Embryonic facial prominence (tissue), 1 donor: ENCODE data around the gene C1orf141.
"Not testable (repeated sequence)": the region's sequence is repeated elsewhere in the genome, so short reads cannot be mapped to it uniquely, and the experiment has no call there.

Source experiments
- DNase-seq: peaks from one replicate; pipeline ENCODE4 v3.0.0-alpha.2; 2016; ENCODE audit errors: extremely low spot score

The C1orf141 gene

GRCh38 chr1:67134695-67135094, at the start of gene C1orf141:
Gene C1orf141 (minus strand): TSS chr1:67134970. CDS start chr1:67127240, 7,730 bp downstream.
- peak; percentile 33 for DNase-seq

GRCh38 chr1:67175530-67176087, 40.8 kb upstream of the C1orf141 start:
- no peak for DNase-seq

- DNase-seq: no peak
Measured at GRCh38 chr1:67174716-67175284, 40.0 kb upstream of the C1orf141 start.

- DNase-seq: no peak
Measured at GRCh38 chr1:67173988-67174387, 39.2 kb upstream of the C1orf141 start.

- no peak for DNase-seq
Measured at GRCh38 chr1:67171978-67172377, 37.2 kb upstream of the C1orf141 start.

GRCh38 chr1:67171574-67171955, 36.8 kb upstream of the C1orf141 start:
- DNase-seq: no peak

- DNase-seq: no peak
Measured at GRCh38 chr1:67170751-67171573, 36.2 kb upstream of the C1orf141 start.

- no peak for DNase-seq
Measured at GRCh38 chr1:67169932-67170331, 35.2 kb upstream of the C1orf141 start.

- no peak for DNase-seq
Measured at GRCh38 chr1:67169496-67169895, 34.7 kb upstream of the C1orf141 start.

GRCh38 chr1:67166196-67166595, 31.4 kb upstream of the C1orf141 start, which contains the start of gene IL23R:
Gene IL23R (plus strand): TSS chr1:67166454. CDS start chr1:67168121, 1,667 bp downstream.
- DNase-seq: no peak

GRCh38 chr1:67165468-67166041, 30.8 kb upstream of the C1orf141 start:
- no peak for DNase-seq

GRCh38 chr1:67162954-67163353, 28.2 kb upstream of the C1orf141 start:
- DNase-seq: no peak

- DNase-seq: no peak
Measured at GRCh38 chr1:67159233-67159632, 24.5 kb upstream of the C1orf141 start.

- DNase-seq: no peak
Measured at GRCh38 chr1:67158401-67158800, 23.6 kb upstream of the C1orf141 start.

- DNase-seq: no peak
Measured at GRCh38 chr1:67150931-67151330, 16.2 kb upstream of the C1orf141 start.

GRCh38 chr1:67149179-67149770, 14.5 kb upstream of the C1orf141 start:
- peak; percentile 41 for DNase-seq

GRCh38 chr1:67148516-67149178, 13.9 kb upstream of the C1orf141 start:
- DNase-seq: no peak

- not testable (repeated sequence) for DNase-seq
Measured at GRCh38 chr1:67147973-67148372, 13.2 kb upstream of the C1orf141 start.

GRCh38 chr1:67146539-67146938, 11.8 kb upstream of the C1orf141 start:
- DNase-seq: no peak

- DNase-seq: no peak
Measured at GRCh38 chr1:67146101-67146500, 11.3 kb upstream of the C1orf141 start.

- DNase-seq: no peak
Measured at GRCh38 chr1:67144696-67145095, 9.9 kb upstream of the C1orf141 start.

GRCh38 chr1:67143966-67144365, 9.2 kb upstream of the C1orf141 start:
- DNase-seq: no peak
